Bone marrow (tissue), 2 donors: ENCODE data around the gene SLITRK5.

Experiments used
- DNase-seq, 2 donors: peaks; one replicate each; lab custom pipeline; 2025; lab: John Stamatoyannopoulos, UW

The SLITRK5 gene, protein sequence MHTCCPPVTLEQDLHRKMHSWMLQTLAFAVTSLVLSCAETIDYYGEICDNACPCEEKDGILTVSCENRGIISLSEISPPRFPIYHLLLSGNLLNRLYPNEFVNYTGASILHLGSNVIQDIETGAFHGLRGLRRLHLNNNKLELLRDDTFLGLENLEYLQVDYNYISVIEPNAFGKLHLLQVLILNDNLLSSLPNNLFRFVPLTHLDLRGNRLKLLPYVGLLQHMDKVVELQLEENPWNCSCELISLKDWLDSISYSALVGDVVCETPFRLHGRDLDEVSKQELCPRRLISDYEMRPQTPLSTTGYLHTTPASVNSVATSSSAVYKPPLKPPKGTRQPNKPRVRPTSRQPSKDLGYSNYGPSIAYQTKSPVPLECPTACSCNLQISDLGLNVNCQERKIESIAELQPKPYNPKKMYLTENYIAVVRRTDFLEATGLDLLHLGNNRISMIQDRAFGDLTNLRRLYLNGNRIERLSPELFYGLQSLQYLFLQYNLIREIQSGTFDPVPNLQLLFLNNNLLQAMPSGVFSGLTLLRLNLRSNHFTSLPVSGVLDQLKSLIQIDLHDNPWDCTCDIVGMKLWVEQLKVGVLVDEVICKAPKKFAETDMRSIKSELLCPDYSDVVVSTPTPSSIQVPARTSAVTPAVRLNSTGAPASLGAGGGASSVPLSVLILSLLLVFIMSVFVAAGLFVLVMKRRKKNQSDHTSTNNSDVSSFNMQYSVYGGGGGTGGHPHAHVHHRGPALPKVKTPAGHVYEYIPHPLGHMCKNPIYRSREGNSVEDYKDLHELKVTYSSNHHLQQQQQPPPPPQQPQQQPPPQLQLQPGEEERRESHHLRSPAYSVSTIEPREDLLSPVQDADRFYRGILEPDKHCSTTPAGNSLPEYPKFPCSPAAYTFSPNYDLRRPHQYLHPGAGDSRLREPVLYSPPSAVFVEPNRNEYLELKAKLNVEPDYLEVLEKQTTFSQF

DNA sequence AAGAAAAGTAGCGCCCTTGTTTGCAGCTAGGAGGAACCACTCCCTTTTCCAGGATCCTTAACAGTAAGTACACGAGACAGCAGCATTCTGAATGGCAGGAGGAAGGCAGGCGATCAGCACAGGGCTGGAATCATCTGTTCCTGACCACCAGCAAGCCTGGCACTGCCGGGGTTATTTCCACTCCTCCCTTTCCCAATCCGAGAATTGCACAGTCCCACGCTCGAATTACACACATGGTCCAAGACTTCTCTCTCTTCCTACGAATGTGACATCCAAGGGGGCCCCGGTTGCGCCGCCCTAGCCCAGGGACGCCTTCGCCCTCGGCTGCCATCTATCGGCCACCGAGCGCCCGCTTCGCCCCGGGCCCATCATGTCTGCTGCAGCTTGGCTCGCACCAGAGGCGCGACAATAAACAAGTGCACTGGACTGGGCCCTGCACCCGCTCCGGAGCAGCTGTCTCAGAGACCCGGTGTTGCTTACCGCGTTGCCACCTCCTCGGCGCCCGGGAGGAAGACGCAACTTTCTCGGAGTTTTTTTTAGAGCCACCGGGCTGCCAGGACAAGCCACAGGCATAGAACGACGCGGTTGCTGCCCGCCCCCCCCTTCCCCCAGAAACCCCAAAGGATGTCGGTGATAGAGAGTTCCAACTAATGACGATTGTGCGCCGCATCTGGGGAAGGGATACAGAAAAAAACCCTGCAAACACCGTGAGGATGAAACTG, at the start of gene SLITRK5:
Gene SLITRK5, plus strand, starts transcription at position 341 of the 722 bp plus-strand sequence. CDS start 4,018 bp downstream, outside the sequence.
- DNase-seq, result peak; percentile 31 to 45

DNA sequence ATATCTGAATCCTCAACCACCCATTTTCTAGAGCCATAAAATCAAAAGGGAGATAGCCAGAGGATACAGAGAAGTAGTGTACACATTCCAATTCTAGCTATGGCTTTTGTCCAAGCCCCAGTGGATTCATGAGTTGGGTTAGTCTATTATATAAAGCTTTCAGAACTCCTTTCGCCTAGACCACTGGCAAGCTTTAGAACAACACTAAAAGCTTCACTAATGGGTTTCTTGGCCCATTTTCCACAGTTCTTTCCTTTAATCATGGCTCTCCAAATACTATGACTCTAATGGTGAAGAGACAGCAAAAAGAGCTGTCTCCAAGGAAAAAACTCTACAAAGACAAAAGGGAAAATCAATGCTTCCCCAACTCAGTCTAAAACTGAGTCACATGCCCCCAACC, 48.2 kb upstream of the SLITRK5 start:
- DNase-seq, result no peak

DNA sequence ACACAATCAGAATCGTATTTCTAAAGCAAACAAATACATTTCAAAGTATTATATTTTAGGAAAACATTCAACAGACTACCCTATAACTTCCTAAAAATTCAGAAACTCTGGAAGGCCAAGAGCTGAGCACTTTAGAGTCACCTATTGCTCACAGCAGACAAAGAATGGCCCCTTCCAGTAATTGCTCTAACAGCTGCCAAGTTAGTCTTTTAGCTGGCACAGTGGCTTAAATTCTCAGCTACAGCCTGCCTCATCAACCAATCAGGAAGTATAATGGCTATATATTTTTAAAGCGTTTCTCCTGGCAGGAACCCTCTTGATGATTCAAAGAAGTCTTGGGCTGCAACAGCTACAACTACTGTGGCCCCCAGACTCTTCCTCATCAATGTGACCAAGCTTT, 14.9 kb upstream of the SLITRK5 start:
- no peak for DNase-seq

DNA sequence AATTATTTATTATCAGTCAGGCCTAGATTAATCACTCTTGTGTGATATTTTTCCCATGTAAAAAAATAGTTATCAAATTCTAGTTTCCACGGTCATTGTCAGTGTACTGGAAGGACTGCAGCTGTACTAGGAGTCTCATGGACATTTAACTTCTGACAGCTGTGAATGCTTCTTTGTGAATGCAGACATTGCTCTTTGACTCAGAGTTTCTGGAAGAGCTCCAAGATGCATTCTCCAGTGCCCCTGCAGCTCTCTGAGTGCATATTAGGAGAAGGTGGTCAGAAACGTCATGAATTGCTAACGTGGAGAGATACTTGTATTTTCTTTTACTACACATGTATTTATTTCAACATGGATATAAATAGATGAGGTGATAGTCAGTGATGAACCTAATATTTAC, 9.7 kb upstream of the SLITRK5 start:
- DNase-seq, result no peak

DNA sequence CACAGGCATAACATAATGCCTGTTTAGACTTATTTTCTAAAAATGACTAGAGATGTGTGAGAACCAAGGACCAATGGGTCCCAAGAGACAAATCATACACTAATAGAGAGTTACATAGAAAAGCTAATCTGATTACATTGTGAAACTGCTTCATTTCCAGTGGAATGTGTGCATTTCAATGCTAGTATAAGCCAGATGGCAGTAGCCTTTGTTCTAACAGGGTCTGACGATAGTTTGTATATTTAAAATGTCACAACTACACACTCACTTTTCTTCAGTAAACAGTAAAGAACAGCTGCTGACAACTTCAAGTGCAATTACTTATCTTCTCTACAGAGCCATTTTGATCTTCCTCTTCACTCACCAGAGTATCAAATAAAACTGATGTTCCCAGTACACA, 4.3 kb upstream of the SLITRK5 start:
- no peak for DNase-seq

DNA sequence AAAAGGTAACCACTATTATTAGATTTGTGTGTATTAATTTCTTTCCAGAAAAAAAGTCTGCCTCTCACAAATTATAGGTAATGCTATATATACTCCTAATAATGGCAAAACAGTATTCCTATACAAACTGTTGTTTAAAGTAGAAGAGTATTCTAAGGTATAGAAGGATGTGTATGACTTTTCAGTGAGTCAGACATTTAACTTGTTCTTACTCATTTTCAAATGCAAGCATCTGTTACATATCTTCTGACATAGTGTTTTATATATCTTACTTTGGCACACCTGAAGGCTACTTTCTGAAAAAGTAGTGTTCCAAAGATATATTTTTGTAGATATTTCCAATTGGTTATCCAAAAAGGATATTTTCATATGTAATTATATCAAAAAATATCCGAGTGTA, 3.5 kb upstream of the SLITRK5 start:
- DNase-seq, result no peak

- no peak for DNase-seq
Measured at GRCh38 chr13:87669379-87669978, 1.7 kb upstream of the SLITRK5 start.

- DNase-seq, result no peak
Measured at GRCh38 chr13:87671753-87672605, 808 bp downstream of the SLITRK5 start.

DNA sequence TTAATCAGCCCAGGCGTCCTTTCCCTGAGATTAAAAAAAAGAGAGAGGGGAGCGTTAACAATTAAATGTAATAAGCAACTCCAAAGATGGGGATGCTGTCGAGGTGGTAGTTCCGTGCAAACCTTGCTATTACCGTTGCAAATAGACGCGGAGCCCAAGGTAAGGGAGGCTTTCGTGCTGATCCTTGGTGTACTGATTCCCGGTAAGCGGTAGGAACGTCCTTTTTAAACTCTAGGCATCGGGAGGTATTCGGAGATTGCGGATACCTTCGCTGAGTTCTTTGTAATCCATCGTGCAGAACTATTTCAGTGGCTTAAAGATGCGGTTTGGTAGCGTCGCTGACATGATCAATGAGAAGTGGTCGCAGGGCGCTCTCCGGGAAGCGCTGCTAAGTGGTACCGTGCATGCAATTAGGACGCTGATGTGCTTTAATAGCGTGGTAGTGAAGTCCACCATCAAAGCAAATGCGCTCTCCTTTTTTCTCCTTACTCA, 3.1 kb downstream of the SLITRK5 start:
- DNase-seq, result no peak

DNA sequence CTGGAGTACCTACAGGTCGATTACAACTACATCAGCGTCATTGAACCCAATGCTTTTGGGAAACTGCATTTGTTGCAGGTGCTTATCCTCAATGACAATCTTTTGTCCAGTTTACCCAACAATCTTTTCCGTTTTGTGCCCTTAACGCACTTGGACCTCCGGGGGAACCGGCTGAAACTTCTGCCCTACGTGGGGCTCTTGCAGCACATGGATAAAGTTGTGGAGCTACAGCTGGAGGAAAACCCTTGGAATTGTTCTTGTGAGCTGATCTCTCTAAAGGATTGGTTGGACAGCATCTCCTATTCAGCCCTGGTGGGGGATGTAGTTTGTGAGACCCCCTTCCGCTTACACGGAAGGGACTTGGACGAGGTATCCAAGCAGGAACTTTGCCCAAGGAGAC, 4.7 kb downstream of the SLITRK5 start:
- DNase-seq, result no peak

- DNase-seq, result no peak
Measured at GRCh38 chr13:87676254-87677042, 5.3 kb downstream of the SLITRK5 start.

DNA sequence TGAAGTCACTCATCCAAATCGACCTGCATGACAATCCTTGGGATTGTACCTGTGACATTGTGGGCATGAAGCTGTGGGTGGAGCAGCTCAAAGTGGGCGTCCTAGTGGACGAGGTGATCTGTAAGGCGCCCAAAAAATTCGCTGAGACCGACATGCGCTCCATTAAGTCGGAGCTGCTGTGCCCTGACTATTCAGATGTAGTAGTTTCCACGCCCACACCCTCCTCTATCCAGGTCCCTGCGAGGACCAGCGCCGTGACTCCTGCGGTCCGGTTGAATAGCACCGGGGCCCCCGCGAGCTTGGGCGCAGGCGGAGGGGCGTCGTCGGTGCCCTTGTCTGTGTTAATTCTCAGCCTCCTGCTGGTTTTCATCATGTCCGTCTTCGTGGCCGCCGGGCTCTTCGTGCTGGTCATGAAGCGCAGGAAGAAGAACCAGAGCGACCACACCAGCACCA, 5.9 kb downstream of the SLITRK5 start:
- DNase-seq, result no peak

DNA sequence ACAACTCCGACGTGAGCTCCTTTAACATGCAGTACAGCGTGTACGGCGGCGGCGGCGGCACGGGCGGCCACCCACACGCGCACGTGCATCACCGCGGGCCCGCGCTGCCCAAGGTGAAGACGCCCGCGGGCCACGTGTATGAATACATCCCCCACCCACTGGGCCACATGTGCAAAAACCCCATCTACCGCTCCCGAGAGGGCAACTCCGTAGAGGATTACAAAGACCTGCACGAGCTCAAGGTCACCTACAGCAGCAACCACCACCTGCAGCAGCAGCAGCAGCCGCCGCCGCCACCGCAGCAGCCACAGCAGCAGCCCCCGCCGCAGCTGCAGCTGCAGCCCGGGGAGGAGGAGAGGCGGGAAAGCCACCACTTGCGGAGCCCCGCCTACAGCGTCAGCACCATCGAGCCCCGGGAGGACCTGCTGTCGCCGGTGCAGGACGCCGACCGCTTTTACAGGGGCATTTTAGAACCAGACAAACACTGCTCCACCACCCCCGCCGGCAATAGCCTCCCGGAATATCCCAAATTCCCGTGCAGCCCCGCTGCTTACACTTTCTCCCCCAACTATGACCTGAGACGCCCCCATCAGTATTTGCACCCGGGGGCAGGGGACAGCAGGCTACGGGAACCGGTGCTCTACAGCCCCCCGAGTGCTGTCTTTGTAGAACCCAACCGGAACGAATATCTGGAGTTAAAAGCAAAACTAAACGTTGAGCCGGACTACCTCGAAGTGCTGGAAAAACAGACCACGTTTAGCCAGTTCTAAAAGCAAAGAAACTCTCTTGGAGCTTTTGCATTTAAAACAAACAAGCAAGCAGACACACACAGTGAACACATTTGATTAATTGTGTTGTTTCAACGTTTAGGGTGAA, 6.6 kb downstream of the SLITRK5 start:
- DNase-seq, result no peak

- DNase-seq, result no peak
Measured at GRCh38 chr13:87678372-87678752, 7.2 kb downstream of the SLITRK5 start.

- no peak for DNase-seq
Measured at GRCh38 chr13:87680298-87680697, 9.1 kb downstream of the SLITRK5 start.

GRCh38 chr13:87684850-87685742, 13.9 kb downstream of the SLITRK5 start:
- DNase-seq, result no peak

DNA sequence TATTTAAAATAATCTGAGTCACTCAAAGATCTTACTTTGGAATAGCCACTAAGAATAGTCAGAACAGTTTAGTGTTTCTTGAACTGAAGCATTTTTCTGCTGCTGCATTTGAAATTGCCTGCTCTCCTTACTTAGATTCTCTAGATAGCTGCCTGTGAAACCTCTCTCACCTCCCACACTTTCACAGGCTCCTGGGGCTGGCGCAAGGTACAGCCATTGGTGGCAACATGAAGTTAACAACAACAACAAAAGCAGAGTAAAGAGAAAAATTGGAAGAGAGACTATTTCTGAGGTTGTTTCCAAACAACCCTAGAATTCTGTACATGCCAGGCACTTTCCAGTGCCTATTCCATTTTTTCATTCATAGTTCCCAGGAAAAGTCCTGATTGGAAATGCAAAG, 25.3 kb downstream of the SLITRK5 start:
- DNase-seq, result no peak

DNA sequence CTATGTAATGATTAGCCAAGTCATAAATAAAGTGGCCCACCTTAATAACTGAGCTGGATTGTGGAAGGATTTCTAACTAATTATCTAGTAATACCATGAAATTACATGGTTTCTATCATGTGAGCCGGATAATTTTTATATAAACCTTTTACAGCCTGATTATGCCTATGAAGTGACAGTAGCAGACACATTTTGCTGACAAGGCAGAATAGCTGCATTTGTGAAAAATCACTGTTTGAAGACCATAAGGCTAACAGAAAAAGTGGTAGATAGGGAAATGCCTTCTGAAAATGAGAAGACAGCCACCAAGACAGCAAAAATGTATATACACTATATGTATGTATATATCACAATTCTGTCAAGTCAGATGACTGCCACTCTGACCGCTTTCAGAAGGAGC, 27.1 kb downstream of the SLITRK5 start:
- no peak for DNase-seq
